ENCODE data around the gene SEMA6A.

DNA sequence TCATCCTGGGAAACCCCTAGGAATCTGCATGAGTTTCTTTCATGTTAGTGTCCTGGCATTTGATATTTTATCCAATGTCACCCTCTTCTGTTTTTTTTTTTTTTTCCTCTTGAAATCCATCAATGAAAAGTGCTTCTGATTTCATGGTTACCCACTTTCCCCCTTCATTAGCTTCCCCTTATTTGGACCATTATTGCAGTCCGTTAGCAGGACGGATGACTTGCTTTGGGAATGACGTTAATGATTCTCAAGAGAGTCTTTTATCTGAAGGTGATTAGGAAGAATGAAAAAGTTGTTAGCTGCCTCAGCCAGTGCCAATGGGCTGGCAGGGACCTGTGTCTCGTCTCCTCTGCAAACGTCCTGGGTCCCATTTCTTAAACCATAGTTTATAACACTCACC lies 134.7 kb downstream of the SEMA6A start:
- TF ChIP-seq, protein P1, sequence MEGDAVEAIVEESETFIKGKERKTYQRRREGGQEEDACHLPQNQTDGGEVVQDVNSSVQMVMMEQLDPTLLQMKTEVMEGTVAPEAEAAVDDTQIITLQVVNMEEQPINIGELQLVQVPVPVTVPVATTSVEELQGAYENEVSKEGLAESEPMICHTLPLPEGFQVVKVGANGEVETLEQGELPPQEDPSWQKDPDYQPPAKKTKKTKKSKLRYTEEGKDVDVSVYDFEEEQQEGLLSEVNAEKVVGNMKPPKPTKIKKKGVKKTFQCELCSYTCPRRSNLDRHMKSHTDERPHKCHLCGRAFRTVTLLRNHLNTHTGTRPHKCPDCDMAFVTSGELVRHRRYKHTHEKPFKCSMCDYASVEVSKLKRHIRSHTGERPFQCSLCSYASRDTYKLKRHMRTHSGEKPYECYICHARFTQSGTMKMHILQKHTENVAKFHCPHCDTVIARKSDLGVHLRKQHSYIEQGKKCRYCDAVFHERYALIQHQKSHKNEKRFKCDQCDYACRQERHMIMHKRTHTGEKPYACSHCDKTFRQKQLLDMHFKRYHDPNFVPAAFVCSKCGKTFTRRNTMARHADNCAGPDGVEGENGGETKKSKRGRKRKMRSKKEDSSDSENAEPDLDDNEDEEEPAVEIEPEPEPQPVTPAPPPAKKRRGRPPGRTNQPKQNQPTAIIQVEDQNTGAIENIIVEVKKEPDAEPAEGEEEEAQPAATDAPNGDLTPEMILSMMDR (IDR thresholded peaks at IDR 0.05), result no peak
- TF ChIP-seq POLR2A (IDR thresholded peaks at IDR 0.05), result no peak

Measured in Peyer's patch (tissue), 4 donors.